Upper lobe of left lung (tissue), 4 donors: Measurements from ENCODE around the gene FLT3LG.

Experiments used
- CTCF ChIP-seq, 6 experiments: fragments of 450-650 bp in 4 of 6; fragments of 200-600 bp in 2 of 6; sonication (generic) in 2 of 6; IDR thresholded peaks; one replicate each; pipeline ENCODE4 v1.5.1; 2016 to 2019; ENCODE audit warnings: antibody characterized with exemption in 6 of 6
- EP300 ChIP-seq, 4 donors: sonication (generic); formaldehyde crosslinking; IDR thresholded peaks; one replicate each; pipeline ENCODE4 v1.5.1; 2017; ENCODE audit warnings: antibody characterized with exemption in 4 of 4, control low read depth in 2 of 4
- POLR2A ChIP-seq, 4 donors: fragments of 450-650 bp; IDR thresholded peaks; one replicate each; pipeline ENCODE4 v1.5.1; 2016 to 2017; ENCODE audit warnings: antibody characterized with exemption in 4 of 4, mild to moderate bottlenecking in 2 of 4
- POLR2AphosphoS5 ChIP-seq, 2 donors: sonication (generic); formaldehyde crosslinking; IDR thresholded peaks; one replicate each; pipeline ENCODE4 v1.5.1; 2017; ENCODE audit warnings: antibody characterized with exemption in 2 of 2

- TF ChIP-seq CTCF (IDR thresholded peaks at IDR 0.05) (no peak), POLR2AphosphoS5 (IDR thresholded peaks at IDR 0.05) (no peak), POLR2A (IDR thresholded peaks at IDR 0.05) (no peak), EP300 (IDR thresholded peaks at IDR 0.05) (no peak)
These were observed 1.1 kb upstream of the FLT3LG start for GRCh38 chr19:49472936-49473335.
